Inflammatory macrophage (primary cell): ENCODE measurements around the gene CMTM3.
A peak's percentile ranks its signal among the peaks of the same experiment; 100 is the strongest.
"Not testable (repeated sequence)": the region's sequence is repeated elsewhere in the genome, so short reads cannot be mapped to it uniquely, and the experiment has no call there.

Experiments used
- DNase-seq, 2 donors: peaks; one replicate each; pipeline ENCODE4 v3.0.0-alpha.2; 2020 to 2022
- total RNA-seq, 18 experiments: gene quantifications; one replicate each; lab custom pipeline; 2026; ENCODE audit warnings: mixed read lengths in 6 of 18, inconsistent platforms in 2 of 18; lab: John Stamatoyannopoulos, UW

CMTM3 gene
- total RNA-seq: 41.3 to 119 (median 82.5) reads per million in 18 experiments

DNA sequence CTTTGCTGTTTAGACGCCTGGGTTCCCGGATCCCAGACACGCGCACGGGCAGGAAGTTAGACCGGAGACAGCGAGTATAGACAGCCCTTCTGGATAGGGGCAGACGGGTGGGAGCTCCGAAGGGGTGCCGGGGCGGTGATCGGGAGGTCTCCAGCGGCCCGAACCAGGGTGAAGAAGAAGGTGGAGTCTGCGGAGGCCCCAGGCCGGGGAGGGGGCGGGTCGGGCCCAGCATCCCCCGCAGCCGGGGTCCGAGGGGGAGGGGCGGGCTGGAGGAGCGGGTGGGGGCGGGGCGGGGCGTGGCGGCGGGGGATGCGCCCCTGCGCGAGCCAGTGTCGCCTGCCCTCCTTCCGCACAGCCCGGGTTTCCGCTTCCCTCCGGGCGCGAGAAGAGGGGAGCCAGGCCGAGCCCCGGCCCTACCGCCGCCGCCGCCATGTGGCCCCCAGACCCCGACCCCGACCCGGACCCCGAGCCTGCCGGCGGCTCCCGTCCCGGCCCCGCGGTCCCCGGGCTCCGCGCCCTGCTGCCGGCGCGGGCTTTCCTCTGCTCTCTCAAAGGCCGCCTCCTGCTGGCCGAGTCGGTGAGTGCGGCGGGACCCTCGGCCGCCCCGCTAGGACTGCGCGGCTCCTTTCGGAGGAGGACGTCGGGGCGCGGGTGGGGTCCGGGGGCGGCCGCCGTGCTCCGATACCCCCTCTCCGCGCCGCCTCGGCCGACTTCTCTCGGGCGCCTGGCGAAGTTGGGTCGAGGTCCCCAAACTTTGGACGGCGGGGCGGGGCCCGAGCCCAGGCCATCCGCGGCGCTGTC, at the start of gene CMTM3:
TSS of gene CMTM3 (plus strand) at position 329 of the 801 bp plus-strand sequence. CDS start at position 431, 102 bp downstream.
- peak; percentile 50 to 62 for DNase-seq

GRCh38 chr16:66560107-66560506, 44.4 kb upstream of the CMTM3 start:
- DNase-seq: no peak

- DNase-seq: no peak
These were observed 43.0 kb upstream of the CMTM3 start for GRCh38 chr16:66561381-66562080.

DNA sequence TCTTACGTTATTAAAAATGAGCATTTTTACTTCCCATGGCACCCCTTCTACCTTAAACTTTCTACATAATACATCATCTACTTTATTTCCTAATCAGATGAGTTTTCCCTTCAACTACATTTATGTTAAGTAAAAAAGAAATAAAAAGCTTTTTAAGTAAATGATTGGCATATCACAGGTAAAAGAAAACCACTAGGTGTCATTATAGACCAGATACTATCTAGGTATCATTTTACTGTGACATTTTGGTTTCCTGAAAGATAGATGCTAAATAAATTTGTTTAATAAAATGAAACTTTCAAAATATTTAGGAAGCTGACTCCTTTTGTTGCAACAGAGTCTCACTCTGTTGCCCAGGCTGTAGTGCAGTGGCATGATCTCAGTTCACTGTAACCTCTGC, 42.1 kb upstream of the CMTM3 start:
- no peak for DNase-seq

GRCh38 chr16:66562986-66563385, 41.5 kb upstream of the CMTM3 start:
- no peak for DNase-seq

DNA sequence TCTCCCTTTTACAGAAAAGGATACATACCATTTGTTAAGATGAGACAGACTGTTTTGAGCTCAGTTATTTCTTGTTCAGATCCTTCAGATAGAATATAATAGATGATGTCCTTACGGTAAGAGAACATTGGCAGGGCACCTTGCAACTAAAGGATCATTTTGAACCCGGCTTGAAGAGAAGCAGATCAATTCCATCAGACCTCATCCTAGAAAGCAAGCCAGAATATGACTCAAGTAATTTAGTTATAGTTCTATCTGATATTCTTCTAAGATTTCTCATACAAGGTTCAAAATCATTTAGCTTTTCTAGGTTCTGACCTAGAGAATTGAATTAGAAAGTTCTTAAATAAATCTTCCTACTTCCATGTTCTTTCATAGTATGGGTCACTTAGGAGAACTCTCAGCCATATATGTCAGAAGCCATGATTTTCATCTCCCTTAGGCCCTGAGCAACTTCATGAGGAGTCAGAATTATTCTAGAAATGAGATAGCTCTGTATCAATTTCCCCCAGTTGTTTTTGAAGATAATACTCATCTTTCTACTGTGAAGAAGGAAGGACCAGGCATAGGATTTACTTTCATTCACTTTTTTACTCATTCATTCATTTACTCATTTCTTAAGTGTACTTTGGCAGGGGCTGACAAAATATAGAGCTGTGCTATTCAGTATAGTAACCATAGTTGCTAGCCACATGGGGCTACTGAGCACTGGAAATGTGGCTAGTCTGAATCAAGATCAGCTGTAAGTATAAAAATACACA, 40.8 kb upstream of the CMTM3 start:
- DNase-seq: no peak

- DNase-seq: no peak
These were observed 38.2 kb upstream of the CMTM3 start, which contains the start of gene CMTM1 for GRCh38 chr16:66566051-66566901. Gene CMTM1, plus strand, starts transcription at chr16:66566439. Its CDS starts 75 bp downstream, at chr16:66566514.

GRCh38 chr16:66567270-66567669, 37.2 kb upstream of the CMTM3 start:
- not testable (repeated sequence) for DNase-seq

- no peak for DNase-seq
These were observed 36.1 kb upstream of the CMTM3 start for GRCh38 chr16:66568355-66568754.

- DNase-seq: no peak
These were observed 35.4 kb upstream of the CMTM3 start for GRCh38 chr16:66569131-66569530.

- peak; percentile 44 to 58 for DNase-seq
These were observed 34.6 kb upstream of the CMTM3 start for GRCh38 chr16:66569827-66570405.

GRCh38 chr16:66572356-66572755, 32.1 kb upstream of the CMTM3 start:
- no peak for DNase-seq

DNA sequence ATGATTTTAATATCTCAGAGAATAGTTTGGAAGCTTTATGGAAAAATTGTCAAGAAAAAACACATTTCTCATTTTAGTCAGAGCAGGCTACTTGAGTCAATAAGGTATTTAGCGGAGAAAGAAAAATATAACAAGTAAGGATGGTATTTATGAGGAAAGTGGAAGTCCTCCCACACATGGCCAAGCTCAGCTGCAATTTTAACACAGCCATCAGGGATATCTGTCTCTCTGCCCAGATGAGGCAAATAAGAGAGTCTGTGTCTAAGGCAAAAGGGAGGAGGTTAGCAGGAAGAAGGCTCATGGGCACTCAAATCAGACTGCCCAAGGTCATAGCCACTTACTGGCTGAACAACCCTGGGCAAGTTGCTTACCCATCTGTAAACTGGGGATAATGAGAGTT, 30.4 kb upstream of the CMTM3 start:
- peak; percentile 49 to 65 for DNase-seq

GRCh38 chr16:66574531-66574930, 30.0 kb upstream of the CMTM3 start:
- DNase-seq: no peak

DNA sequence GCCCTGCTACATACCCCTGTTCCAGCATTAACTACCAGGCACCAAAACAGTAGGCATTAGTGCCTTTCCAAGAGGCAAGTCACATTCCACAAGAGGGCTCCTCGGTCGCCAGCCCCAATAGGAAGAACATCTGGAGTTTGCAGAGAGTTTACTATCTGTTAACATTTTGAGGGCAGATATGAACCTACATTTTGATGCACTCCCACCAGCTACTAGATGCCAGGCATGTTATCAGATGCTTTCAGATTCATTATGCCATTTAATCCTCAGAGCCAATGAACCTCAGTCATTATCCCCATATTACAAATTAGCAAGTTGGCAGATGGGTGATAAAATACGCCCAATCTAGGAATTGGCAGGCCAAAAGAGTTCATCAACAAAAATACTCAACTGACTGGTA, 29.4 kb upstream of the CMTM3 start:
- no peak for DNase-seq

DNA sequence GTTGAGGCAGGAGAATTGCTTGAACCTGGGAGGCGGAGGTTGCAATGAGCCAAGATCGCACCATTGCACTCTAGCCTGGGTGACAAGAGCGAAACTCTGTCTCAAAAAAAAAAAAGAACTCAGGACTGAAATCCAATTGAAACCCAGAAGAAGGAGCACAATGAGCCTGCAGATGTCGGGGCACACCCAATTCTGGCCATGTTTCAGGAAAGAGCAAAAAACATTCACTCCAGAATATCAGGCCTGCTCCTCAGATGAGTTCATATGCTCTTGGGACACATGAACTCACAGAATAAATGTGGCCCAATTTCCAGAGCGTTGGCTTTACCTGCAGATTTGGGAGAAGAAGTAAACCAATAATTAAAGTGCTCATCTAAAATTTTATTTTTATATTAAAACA, 28.2 kb upstream of the CMTM3 start:
- DNase-seq: no peak

- no peak for DNase-seq
These were observed 25.6 kb upstream of the CMTM3 start, which contains the start of gene CMTM2 for GRCh38 chr16:66578651-66579531. Gene CMTM2, plus strand, starts transcription at chr16:66579463. Its CDS starts 145 bp downstream, at chr16:66579608.

GRCh38 chr16:66580605-66581209, 23.8 kb upstream of the CMTM3 start:
- DNase-seq: no peak

GRCh38 chr16:66581246-66581952, 23.1 kb upstream of the CMTM3 start:
- peak; percentile 71 to 75 for DNase-seq
